HK-2 (cell line): ENCODE data around the gene PTPRN2.

Experiments used
- DNase-seq: peaks from one replicate; pipeline ENCODE4 v3.0.0-alpha.2; 2018; ENCODE audit not compliant: unreplicated experiment

PTPRN2 gene

DNA sequence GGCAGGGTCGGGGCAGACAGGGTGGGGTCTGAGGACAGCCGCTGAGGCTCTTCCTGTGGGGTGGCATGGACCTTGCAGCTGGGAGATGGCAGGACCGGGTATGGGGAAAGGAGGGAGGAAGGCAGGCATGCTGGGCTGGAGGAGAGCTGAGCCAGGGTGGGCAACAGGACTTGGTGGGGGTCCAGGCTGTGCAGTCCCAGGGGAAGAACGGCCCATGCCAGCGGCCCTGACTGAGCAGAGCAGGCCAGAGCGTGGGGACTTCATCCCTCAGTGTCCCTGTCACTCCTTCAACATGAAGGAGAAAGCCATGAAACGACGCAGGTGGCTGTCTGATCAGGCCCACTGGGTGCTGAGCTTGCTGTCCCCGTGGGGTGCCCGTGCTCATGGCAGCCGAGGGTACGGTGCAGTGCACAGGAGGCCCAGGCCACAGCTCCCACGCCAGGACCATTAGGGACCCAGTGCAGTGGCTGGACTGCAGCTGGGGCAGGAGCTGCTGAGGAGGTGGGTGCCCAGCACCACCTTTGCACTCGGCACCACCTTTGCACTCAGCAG lies 519.6 kb downstream of the PTPRN2 start:
- DNase-seq, result no peak

DNA sequence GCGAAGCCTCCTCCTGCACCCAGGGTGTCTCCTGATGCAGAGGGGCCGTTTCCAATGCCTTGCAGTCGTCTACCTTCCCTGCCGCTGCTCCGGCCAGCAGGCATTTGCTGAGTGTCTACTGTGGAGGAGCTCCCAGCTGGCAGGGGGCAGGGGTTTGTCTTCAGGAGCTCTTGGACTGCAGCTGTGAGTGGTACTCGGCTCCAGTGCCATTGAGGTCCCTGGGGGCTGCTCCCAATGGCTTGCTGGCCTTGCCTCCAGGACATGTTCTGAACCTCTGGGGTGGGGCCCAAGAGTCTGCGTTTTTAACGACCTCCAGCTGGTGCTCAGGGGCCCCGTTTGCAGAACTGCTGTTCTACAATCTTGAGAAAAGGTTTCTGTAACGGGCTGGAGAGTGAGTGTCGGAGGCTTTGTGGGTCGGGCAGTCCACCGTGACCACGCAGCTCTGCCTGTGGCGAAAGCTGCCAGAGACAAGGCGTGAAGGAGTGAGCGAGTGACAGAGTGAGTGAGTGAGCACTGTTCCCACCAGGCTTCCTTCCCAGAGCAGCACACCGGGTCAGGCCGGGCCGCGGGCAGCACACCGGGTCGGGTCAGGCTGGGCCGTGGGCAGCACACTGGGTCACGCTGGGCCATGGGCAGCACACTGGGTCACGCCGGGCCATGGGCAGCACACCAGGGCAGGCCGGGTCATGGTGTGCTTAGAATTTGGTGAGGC lies 520.2 kb downstream of the PTPRN2 start:
- DNase-seq, result no peak

DNA sequence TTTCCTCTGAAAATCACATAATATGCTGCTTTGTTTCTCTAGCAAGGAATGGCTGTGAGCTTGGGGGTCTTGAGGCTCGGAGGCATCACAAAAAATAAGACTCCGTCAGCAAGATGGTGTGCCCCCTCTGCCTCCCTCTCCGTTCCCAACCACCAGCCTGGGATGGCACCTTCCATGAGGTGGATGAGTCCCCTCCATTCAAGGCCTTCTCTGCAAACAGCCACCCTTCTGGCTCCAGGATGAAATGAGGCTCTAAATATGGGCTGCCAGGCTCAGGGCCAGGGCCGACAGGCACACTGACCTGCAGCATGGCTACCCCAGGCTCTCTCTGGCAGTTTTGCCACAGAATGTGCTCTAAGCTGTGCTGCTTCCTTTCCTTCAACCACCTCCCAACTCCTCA lies 521.5 kb downstream of the PTPRN2 start:
- DNase-seq, result no peak

DNA sequence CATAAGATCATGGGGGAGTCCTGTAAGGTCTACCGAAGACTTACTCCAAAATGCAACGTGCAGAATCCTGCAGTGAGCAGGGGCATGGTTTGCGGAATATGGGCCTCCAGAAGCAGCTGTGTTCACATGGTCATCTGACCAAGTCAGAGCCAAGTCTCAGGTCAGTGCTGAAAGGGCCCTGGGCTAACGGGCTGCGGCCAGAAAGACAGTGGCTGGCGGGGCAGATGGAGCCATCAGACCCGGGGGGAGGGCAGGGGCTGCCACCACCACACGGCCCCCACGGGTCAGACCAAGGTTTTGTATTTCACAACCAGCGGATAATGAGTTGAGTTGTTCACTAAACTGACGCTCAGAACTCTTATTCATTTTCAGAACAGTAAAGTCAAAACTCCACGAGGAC lies 522.3 kb downstream of the PTPRN2 start:
- DNase-seq, result no peak

DNA sequence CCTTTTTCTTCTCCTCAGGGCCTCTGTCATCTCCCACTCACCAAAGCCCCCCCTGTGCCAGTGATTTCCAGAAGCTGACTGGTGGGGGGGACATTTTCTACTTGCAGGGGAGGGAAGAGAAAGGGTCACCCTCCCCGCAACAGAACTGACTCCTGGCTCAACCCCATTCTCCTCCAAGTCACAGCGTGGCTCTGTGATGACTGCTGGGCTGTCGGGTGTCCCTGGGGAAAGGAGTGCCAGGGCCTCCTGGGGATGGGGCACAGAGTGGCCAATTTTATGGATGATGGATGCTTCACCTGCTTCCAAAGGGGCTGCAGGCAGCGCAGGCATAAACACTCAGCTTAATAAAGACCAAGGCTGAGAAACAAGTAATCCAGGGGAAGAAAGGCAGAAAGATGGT lies 523.0 kb downstream of the PTPRN2 start:
- DNase-seq, result no peak

DNA sequence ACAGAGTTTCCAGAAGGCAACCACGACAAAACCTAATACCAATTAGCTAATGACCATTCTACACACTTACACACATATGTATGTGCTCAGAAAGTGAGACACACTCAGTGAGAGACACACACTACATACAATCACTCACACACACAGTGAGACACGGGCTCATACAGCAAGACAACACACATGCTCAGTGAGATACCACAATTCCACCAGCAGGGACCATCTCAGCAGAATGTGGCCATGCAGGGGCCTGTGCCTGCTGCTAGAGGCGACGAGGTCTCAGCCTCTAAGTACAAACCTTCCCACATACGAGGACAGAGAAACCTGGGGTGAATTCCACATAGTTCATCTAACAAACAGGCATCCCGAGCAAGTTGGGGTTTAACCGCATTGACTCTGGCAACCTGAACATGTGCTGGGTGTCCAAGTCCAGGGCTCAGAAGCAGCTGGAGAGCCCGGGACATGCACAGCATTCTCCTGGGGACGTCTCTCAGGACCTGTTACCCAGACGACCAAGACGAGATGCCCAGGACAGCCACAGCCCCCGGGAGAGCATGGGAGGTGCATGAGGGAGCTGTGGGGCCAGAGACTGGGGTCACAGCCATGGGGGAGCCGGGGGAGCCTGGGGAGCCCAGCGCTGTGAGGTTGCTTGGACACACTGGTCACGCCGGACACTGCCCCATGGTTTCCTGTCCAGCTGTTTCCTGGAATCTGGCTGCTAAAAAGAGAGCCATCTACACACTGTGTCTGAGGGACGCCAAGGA lies 523.6 kb downstream of the PTPRN2 start:
- DNase-seq, result no peak

DNA sequence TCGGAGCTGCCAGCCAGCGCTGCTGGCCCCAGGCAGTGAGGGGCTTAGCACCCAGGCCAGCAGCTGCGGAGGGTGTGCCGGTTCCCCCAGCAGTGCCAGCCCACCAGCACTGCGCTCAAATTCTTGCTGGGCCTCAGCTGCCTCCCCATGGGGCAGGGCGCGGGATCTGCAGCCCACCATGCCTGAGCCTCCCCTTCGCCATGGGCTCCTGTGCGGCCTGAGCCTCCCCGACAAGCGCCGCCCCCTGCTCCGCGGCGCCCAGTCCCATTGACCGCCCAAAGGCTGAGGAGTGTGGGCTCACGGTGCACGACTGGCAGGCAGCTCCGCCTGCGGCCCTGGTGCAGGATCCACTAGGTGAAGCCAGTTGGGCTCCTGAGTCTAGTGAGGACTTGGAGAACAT lies 525.0 kb downstream of the PTPRN2 start:
- DNase-seq, result no peak

DNA sequence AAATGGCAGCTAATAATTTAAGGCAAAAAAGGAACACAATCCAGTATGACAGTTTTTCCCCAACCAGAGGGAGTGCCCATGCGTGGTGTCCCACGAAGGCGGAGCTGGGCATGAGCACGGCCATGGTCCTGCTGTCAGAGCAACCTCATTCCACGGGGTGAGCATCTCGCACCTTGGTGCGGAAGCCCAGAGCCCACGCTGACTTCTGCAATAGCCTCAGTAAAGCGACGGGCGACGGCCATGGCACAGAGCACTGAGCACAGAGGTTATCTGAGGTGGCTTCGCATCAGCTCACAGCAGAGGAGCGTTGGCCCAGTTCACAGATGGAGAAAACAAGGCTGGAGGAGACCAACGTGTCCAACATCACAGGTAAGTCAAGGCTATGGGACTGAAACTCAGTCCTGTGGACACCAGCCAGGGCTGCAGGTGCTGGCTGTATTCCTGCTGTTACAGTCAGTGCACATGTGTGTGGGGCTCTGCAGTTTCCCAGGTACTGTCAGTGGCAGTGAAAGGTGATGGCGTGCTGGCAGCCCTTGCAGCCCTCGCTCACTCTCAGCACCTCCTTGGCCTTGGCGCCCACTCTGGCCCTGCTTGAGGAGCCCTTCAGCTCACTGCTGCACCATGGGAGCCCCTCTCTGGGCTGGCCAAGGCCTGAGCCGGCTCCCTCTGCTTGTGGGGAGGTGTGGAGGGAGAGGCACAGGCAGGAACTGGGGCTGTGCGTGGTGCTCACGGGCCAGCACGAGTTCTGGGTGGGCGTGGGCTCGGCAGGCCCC lies 525.6 kb downstream of the PTPRN2 start:
- DNase-seq, result no peak

DNA sequence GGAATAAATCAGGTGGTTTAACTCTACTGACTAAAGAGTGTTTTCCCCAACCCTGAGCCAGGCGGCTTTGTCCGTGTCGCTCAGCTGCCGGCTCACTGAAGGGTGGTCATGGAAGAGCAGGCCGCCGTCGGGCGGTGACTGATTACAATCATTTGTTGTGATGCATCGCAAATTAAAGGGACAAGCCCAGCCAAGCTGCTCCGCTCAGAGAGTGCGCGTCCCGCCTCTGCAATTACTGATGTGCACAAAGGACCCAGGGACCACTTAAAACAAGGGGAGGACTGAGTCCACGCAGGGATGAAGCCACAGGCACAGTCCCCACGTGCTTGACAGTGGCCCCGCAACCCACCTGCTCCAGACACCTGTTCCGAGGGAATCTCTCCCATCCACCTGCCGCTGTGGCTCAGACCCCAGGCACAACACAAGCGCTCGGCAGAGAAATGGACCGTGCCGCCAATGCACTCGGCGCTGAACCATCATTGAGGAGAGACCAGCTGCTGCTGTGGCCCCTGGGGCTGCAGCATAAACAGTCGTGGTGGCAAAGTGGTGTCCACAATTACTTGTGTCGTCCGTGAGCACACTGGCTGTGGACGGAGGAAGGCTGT lies 526.5 kb downstream of the PTPRN2 start:
- DNase-seq, result no peak

DNA sequence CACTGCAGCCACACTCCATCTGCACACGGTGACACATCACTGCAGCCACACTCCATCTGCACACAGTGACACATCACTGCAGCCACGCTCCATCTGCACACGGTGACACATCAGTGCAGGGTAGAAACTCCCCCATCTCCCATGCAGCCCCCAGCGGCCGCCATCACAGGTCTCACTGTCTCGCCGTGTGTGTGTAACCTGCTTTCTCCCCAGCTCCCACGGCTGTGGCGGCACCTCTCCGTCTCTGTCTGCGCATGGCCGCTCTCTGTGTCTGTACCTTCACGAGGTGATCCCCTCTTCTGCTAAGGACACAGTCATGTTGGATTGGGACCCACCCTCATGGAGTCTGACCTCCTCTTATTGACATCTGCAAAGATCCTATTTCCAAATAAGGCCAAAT lies 527.4 kb downstream of the PTPRN2 start:
- DNase-seq, result no peak

DNA sequence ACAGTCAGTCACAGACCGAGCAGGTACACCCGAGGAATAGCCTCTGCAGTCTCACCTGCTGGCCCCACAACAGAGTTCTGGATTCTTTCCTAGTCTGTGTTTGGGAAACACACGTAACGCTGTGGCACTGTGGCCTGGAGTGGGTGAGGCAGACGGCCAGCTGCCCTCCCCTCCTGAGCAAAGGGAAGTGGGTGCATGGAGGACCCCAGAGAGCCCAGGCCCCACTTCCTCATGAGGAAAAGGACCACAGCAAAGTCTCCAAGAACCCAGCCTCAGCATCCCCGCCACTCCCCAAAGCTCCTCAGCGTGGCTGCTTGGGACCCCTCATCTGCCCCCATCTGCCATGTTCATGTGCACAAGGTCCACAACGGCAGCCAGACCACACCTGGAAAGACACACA lies 530.2 kb downstream of the PTPRN2 start:
- no peak for DNase-seq

DNA sequence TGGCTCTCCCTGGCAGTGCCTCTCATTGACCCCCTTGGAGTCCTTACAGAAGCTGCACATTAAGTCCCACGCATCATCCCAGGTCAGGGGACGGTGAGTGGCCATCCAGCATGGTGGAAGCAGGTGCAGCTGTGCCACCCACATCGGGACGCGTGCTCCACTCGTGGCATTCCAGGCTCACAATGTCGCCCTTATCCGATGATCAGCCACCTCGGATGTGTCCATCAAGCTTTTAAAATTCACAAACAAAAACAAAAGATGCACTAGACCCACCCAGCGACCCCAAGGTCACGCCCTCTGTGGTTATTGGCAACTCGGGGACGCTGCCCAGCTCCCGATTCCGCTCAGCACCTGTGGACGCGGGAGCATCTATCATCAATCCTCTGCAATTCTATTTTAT lies 530.9 kb downstream of the PTPRN2 start:
- no peak for DNase-seq

DNA sequence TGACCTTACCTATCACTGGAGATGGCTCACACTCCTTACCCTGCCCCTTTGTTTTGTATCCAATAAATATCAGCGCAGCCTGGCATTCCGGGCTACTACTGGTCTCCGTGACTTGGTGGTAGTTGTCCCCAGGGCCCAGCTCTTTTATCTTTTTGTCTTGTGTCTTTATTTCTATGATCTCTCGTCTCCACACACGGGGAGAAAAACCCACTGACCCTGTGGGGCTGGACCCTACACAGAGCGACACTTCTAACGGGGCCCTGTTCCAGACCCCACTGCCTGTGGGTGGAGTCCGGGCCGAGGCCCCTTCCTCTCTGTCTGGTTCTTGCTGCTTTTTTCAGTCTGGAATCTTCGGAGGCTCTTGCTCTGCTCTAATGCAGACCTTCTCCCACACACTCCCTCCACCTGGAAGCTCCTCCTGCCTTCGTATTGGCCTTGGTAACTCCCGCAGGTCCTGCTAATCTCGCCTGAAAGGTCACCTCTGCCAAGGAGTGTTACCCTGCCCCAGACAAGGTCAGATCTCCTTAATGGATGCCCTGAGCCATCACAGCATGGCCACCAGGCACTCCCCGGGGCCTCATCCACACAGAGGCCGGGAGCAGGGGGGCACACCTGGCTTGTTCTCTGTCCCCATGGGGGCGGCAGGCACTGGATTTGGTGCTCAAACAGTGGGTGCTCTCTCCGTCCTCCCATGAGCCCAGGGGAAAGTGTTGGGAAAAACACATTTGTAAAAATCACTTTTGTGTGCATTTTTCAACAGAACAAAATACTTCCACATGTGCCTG lies 531.7 kb downstream of the PTPRN2 start:
- no peak for DNase-seq

DNA sequence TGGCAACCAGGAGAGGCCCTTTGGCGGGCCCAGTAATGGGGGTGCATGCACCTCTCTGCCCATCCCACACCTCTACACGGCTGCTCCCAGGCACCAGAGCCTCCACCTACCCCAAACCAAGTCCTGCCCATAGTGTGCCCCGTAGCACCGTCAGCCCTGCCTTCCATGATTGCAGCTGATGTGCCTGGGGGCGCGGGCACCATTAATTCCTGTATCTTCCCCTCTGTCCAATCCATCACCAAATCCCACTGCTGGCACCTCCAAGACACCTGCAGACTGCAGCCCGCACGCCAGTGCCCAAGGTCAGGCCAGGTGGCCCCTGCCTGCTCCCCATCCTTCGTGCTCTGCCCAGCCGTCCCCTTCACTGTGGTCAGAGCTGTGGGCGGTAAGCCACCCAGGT lies 533.0 kb downstream of the PTPRN2 start:
- no peak for DNase-seq

DNA sequence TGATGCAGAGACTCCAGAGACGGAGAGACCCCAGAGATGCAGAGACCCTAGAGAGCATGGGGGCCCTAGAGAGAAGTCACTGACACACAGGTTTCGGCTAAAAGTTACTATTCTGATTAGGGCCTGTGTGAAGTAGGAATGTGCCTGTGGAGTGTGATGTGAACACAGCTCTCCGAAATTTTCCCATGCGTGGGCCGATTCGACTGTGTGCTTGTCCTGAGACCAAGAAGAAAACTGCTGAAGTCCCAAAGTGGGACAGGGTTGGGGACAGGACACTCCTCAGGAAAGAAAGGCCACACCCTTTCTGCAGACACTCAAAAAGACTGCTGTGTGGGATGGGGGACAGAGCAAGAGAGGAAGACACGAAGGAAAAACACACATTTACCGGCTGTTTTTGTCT lies 533.5 kb downstream of the PTPRN2 start:
- no peak for DNase-seq

DNA sequence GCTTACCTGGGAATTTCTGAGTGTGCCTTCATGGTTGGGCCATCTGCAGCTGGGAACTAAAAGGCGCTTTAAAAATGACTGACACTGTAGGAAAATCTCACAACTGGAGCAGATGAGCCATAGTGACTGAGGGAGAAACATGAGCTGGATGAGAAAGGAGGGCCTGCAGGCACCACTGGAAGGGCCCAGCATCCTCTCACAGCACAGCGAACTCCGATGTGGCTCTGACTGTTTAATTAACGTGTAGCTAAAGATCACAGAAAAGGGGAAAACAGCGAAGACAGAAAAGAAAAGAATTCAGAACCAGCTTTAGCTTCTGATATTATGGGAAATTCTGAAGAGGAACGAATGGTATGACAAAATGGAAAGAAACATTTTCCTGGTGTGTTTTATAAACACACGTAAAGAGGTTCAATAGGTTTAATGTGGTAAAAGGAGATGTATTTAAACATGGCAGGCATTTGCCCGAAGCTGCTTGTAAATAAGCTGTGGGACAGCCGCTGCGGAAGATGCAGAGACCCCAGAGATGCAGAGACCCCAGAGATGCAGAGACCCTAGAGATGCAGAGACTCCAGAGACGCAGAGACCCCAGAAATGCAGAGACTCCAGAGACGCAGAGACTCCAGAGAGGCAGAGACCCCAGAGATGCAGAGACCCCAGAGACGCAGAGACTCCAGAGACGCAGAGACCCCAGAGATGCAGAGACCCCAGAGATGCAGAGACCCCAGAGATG lies 534.3 kb downstream of the PTPRN2 start:
- DNase-seq, result no peak

DNA sequence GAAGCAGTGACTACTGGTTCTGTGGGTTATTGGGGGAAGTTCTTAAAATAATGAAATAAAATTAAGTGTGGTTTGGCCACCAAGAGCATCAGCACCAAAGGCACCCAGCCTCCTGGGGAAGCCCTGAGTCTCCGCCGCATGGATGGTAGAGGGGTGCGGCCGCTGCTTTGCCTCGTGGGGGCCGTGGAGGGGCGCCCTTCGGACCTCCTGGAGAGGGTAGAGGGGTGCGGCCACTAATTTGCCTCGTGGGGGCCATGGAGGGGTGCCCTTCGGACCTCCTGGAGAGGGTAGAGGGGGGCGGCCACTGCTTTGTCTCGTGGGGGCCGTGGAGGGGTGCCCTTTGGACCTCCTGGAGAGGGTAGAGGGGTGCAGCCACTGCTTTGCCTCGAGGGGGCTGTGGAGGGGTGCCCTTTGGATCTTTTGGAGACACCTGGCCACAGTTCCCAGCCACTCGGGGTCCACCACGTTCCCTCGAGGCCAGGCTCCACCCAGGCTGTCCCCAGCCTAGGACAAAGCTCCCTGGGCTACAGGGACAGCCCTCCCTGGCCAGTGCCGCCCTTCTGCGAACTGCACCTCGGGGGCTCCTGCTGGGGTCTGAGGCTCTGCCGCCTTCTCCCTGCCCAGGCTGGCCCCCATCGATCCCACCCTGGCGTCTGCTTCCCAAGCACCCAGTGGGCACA lies 535.1 kb downstream of the PTPRN2 start:
- DNase-seq, result no peak

DNA sequence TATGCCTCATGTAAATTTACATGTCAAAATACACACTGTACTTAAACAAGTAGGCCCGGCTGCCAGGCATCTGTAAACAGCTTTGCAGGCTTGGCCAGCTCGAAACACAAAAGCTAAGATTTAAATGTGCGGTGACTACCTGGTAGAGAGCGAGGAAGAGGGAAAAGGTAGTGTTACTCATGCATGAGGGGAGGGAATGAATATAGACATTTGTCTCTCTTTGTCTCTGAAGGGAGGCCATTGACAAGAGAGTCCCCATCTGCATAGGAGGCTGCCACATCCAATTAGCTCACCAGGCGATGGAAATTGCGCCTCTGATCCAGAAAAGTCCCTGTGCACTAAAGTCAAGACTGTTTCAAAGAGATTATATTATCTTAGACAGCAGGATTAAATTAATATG lies 535.8 kb downstream of the PTPRN2 start:
- no peak for DNase-seq

DNA sequence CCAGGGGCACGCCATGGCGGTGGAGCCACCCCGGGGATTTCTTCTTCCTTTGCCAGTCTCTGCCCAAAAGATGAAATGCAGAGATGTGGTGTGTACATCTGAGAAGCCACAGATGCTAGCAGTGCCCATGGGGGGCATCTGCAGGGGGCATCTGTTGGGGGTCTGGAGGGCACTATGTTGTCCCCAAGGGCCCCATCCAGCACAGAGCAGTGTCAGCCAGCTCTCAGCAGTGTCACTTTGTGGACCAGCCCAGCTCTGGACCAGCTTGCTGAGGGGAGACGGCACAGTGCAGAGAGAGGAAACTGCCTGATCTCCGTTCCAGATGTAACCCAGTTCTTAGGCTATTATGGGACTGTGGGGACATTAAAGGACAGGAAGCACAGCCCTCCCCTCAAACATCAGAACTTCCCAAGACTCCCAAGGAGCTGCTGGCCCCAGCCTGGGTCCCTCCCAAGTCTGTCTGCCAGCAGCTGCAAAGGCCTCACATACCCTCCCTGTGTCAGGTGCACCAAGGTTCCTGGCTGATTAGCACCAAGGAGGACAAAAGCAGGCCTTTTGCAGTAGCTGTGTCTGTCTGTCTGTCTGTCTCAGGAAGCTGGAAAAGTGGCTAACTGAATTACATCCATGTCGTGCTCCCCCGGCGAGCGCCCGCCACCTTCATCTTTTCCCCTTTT lies 536.5 kb downstream of the PTPRN2 start:
- DNase-seq, result no peak
